SK-N-SH (cell line): Measurements from ENCODE around the gene FBXL22.

Experiments used
- EZH2phosphoT487 ChIP-seq: fragments of 200-600 bp; sonication (generic); IDR thresholded peaks from 2 replicates; pipeline ENCODE4 v1.6.1; 2017; ENCODE audit warnings: low read depth, mixed run types, mild to moderate bottlenecking, antibody characterized with exemption, moderate library complexity, borderline replicate concordance
- GABPA ChIP-seq: IDR thresholded peaks from 2 replicates; pipeline ENCODE4 v1.4.0; 2012; ENCODE audit warnings: low read depth, mild to moderate bottlenecking
- JUND ChIP-seq: IDR thresholded peaks from 2 replicates; pipeline ENCODE4 v1.4.0; 2012
- TF ChIP-seq, protein P1 (sequence below): fragments of 200-600 bp; sonication (generic); IDR thresholded peaks from 2 replicates; pipeline ENCODE4 v1.6.1; 2017; ENCODE audit warnings: antibody characterized with exemption, mild to moderate bottlenecking, moderate library complexity

- TF ChIP-seq, protein P1, sequence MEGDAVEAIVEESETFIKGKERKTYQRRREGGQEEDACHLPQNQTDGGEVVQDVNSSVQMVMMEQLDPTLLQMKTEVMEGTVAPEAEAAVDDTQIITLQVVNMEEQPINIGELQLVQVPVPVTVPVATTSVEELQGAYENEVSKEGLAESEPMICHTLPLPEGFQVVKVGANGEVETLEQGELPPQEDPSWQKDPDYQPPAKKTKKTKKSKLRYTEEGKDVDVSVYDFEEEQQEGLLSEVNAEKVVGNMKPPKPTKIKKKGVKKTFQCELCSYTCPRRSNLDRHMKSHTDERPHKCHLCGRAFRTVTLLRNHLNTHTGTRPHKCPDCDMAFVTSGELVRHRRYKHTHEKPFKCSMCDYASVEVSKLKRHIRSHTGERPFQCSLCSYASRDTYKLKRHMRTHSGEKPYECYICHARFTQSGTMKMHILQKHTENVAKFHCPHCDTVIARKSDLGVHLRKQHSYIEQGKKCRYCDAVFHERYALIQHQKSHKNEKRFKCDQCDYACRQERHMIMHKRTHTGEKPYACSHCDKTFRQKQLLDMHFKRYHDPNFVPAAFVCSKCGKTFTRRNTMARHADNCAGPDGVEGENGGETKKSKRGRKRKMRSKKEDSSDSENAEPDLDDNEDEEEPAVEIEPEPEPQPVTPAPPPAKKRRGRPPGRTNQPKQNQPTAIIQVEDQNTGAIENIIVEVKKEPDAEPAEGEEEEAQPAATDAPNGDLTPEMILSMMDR, result no peak
- TF ChIP-seq GABPA (no peak), JUND (no peak), EZH2phosphoT487 (no peak)
Measured at GRCh38 chr15:63612300-63612699, 15.1 kb downstream of the FBXL22 start.
